ENCODE measurements around the gene BAIAP2. TPM values are rescaled to one million over a fixed set of nuclear protein-coding genes. Genes with fewer than 3 reads are reported as not detected.

The BAIAP2 gene
- total RNA-seq, 1 donor from 2014 or later: 14.4 TPM

DNA sequence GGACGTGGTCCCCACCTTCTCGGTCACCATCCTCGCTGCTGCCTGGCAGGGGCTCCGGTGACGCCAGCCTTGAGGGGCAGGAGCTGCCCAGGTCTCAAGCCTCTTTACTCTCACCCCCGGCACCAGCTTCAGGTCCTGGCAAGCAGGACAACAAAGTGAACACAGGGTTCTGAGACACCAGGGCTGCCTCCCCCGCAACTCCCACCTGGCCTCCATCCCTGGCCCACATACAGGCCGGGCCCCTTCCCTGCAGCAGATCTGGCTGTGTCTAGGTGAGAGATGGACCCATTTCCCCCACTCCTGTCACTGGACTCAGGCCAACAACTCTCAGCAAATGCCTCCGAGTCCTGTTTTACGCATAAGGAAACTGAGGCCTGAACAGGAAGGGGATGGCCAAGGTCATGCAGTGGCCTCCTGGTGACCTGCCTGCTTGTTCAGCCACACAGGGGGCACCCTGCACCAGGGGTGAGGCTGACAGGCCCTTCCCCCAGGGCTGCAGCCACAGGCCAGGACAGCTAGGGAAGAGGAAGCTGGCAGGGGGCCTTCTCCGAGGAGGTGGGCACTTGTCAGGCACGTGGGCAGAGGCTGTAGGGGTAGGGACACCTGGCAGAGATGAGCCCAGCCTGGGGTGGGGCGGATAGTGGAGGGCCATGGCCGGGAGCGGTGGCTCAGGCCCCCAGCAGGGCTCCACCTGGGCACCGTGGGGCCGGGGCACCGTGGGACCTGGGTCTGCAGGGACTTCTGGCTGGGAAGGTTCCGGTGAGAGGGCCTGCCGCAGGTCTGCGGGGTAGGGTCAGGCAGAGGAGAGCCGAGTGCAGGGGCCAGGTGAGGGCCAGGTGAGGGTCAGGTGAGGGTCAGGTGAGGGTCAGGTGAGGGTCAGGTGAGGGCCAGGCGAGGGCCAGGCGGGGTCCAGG lies 83.6 kb downstream of the BAIAP2 start:
- DNase-seq (ENCODE audit: low spot score in 2 of 2): no peak
- no peak for TF ChIP-seq CTCF (IDR thresholded peaks at IDR 0.05)
- H3K4me3 ChIP-seq: no peak overlapping the region
- no peak overlapping the region for H3K27ac ChIP-seq
- H3K9me3 ChIP-seq: no peaks in the 10 kb centered on the region
- H3K27me3 ChIP-seq: no peaks in the 10 kb centered on the region
- H3K36me3 ChIP-seq: no peaks in the 10 kb centered on the region
- no peaks in the 10 kb centered on the region for H3K4me1 ChIP-seq
- intact Hi-C loops (cut with DNase I): no loop called here

- Histone ChIP-seq H3K4me1 (no peaks in the 10 kb centered on the region), H3K27me3 (no peaks in the 10 kb centered on the region), H3K9me3 (no peaks in the 10 kb centered on the region), H3K27ac (peak overlapping the region in 1 of 2 donors; percentile 4), H3K4me3 (peak overlapping the region in 1 of 2 donors; percentile 41), H3K36me3 (no peaks in the 10 kb centered on the region)
- no peak for TF ChIP-seq CTCF (IDR thresholded peaks at IDR 0.05)
- intact Hi-C loops (cut with DNase I): no loop called here
- peak; percentile 37 to 84 for DNase-seq (ENCODE audit: low spot score in 2 of 2)
Measured at GRCh38 chr17:81119223-81120148, 84.5 kb downstream of the BAIAP2 start.

DNA sequence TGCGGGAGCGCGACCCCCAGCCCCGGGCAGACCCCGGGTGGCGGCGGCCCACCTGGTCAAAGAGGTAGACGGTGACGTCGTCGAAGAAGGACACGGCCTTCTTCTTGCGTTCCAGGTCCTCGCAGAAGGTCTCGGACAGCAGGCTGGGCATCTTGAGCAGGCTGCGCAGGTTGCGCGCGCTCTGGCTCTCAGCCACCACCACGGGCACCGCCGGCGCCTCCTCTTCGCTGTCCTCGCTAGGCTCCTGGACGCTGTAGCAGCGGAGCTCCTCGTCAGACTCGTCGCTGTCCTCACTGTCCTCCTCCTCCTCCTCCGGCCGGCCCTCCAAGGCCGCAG lies 85.2 kb downstream of the BAIAP2 start:
- Histone ChIP-seq H3K27me3 (no peaks in the 10 kb centered on the region), H3K4me1 (no peaks in the 10 kb centered on the region), H3K4me3 (no peak overlapping the region), H3K36me3 (no peaks in the 10 kb centered on the region), H3K9me3 (no peaks in the 10 kb centered on the region), H3K27ac (peak overlapping the region in 1 of 2 donors; percentile 4)
- intact Hi-C loops (cut with DNase I): no loop called here
- DNase-seq (ENCODE audit: low spot score in 2 of 2): no peak
- no peak for TF ChIP-seq CTCF (IDR thresholded peaks at IDR 0.05)

- Histone ChIP-seq H3K4me3 (no peak overlapping the region), H3K4me1 (no peaks in the 10 kb centered on the region), H3K36me3 (no peaks in the 10 kb centered on the region), H3K27me3 (no peaks in the 10 kb centered on the region), H3K27ac (no peak overlapping the region), H3K9me3 (no peaks in the 10 kb centered on the region)
- intact Hi-C loops (cut with DNase I): no loop called here
- TF ChIP-seq CTCF (IDR thresholded peaks at IDR 0.05): no peak
- no peak for DNase-seq (ENCODE audit: low spot score in 2 of 2)
Measured at GRCh38 chr17:81120695-81121621, 86.0 kb downstream of the BAIAP2 start.

Measured in ascending aorta (tissue), 2 donors.